ENCODE measurements around the gene SNIP1.

The SNIP1 gene

GRCh38 chr1:37599940-37600339, 45.8 kb upstream of the SNIP1 start:
- H3K27me3 ChIP-seq (ENCODE audit: insufficient read depth, low read length, poor library complexity), result peaks cover 16% of the 10 kb centered on the region
- no peak overlapping the region for H3K4me2 ChIP-seq (ENCODE audit: insufficient read depth, low read length)
- ATAC-seq (ENCODE audit: insufficient read depth, low read depth) (no peak), DNase-seq (no peak)
- H3K9ac ChIP-seq (ENCODE audit: low read depth, low read length), result no peak overlapping the region
- H3K4me3 ChIP-seq (ENCODE audit: low read depth in 1 of 2, low read length in 2 of 2), result no peak overlapping the region
- no peaks in the 10 kb centered on the region for H3K36me3 ChIP-seq (ENCODE audit: insufficient read depth, low read length)
- H3K4me1 ChIP-seq (ENCODE audit: insufficient read depth, low read length), result peaks cover 11% of the 10 kb centered on the region
- H2AFZ ChIP-seq (ENCODE audit: low read depth, low read length), result no peak overlapping the region
- H3K9me3 ChIP-seq (ENCODE audit: insufficient read depth, low read length, severe bottlenecking), result no peaks in the 10 kb centered on the region
- peaks cover 4% of the 10 kb centered on the region; the same call in 1 of the 2 replicates for H4K20me1 ChIP-seq (ENCODE audit: insufficient read depth, low read length)
- no peak overlapping the region for H3K27ac ChIP-seq (ENCODE audit: low read length)
- peaks cover 8% of the 10 kb centered on the region for H3K79me2 ChIP-seq (ENCODE audit: insufficient read depth, low read length)
- TF ChIP-seq EZH2 (IDR thresholded peaks at IDR 0.05; ENCODE audit: borderline replicate concordance, low read depth, low read length, severe bottlenecking) (no peak), CTCF (IDR thresholded peaks at IDR 0.05; ENCODE audit: borderline replicate concordance, extremely low read depth, low read length, poor library complexity, severe bottlenecking) (no peak)

GRCh38 chr1:37596182-37596667, 42.1 kb upstream of the SNIP1 start:
- Histone ChIP-seq H3K27me3 (ENCODE audit: insufficient read depth, low read length, poor library complexity) (peaks cover 2% of the 10 kb centered on the region), H4K20me1 (ENCODE audit: insufficient read depth, low read length) (peaks cover 16% of the 10 kb centered on the region; the same call in 1 of the 2 replicates), H3K9me3 (ENCODE audit: insufficient read depth, low read length, severe bottlenecking) (no peaks in the 10 kb centered on the region), H3K79me2 (ENCODE audit: insufficient read depth, low read length) (peaks cover 39% of the 10 kb centered on the region), H3K4me1 (ENCODE audit: insufficient read depth, low read length) (peaks cover 29% of the 10 kb centered on the region), H3K9ac (ENCODE audit: low read depth, low read length) (peak overlapping the region; percentile 78), H3K36me3 (ENCODE audit: insufficient read depth, low read length) (peaks cover 28% of the 10 kb centered on the region), H3K4me2 (ENCODE audit: insufficient read depth, low read length) (peak overlapping the region; percentile 85), H2AFZ (ENCODE audit: low read depth, low read length) (peak overlapping the region; percentile 97), H3K4me3 (ENCODE audit: low read depth in 1 of 2, low read length in 2 of 2) (peak overlapping the region; percentile 94 to 98; a peak in 3 of 4 replicates), H3K27ac (ENCODE audit: low read length) (peak overlapping the region; percentile 49)
- ATAC-seq (ENCODE audit: insufficient read depth, low read depth), result no peak
- TF ChIP-seq EZH2 (IDR thresholded peaks at IDR 0.05; ENCODE audit: borderline replicate concordance, low read depth, low read length, severe bottlenecking), result no peak
- TF ChIP-seq CTCF (IDR thresholded peaks at IDR 0.05; ENCODE audit: borderline replicate concordance, extremely low read depth, low read length, poor library complexity, severe bottlenecking), result no peak
- DNase-seq, result no peak

GRCh38 chr1:37595440-37596181, 41.5 kb upstream of the SNIP1 start, which contains the start of gene GNL2:
Gene GNL2, minus strand, starts transcription at chr1:37595937. Its CDS starts 115 bp downstream, at chr1:37595822.
- H3K9ac ChIP-seq (ENCODE audit: low read depth, low read length), result peak within 1 kb of the TSS; percentile 78
- H2AFZ ChIP-seq (ENCODE audit: low read depth, low read length), result peak within 1 kb of the TSS; percentile 97

More at GRCh38 chr1:37595440-37596181, 41.5 kb upstream of the SNIP1 start, which contains the start of gene GNL2:
- Histone ChIP-seq H3K9me3 (ENCODE audit: insufficient read depth, low read length, severe bottlenecking) (no peaks in the 10 kb centered on the region), H3K4me1 (ENCODE audit: insufficient read depth, low read length) (peaks cover 29% of the 10 kb centered on the region), H3K79me2 (ENCODE audit: insufficient read depth, low read length) (peaks cover 39% of the 10 kb centered on the region), H3K36me3 (ENCODE audit: insufficient read depth, low read length) (peaks cover 34% of the 10 kb centered on the region), H3K27me3 (ENCODE audit: insufficient read depth, low read length, poor library complexity) (no peaks in the 10 kb centered on the region), H3K4me2 (ENCODE audit: insufficient read depth, low read length) (peak within 1 kb of the TSS; percentile 85), H3K4me3 (ENCODE audit: low read depth in 1 of 2, low read length in 2 of 2) (peak within 1 kb of the TSS; percentile 94 to 98), H3K27ac (ENCODE audit: low read length) (peak within 1 kb of the TSS; percentile 83), H4K20me1 (ENCODE audit: insufficient read depth, low read length) (peaks cover 16% of the 10 kb centered on the region; the same call in 1 of the 2 replicates)
- DNase-seq, result peak; percentile 94
- TF ChIP-seq CTCF (IDR thresholded peaks at IDR 0.05; ENCODE audit: borderline replicate concordance, extremely low read depth, low read length, poor library complexity, severe bottlenecking), result no peak
- TF ChIP-seq EZH2 (IDR thresholded peaks at IDR 0.05; ENCODE audit: borderline replicate concordance, low read depth, low read length, severe bottlenecking), result no peak
- peak; percentile 97 for ATAC-seq (ENCODE audit: insufficient read depth, low read depth)
